PC-9 (cell line): ENCODE data around the gene MAN1C1. TPM values are rescaled to one million over a fixed set of nuclear protein-coding genes. Genes with fewer than 3 reads are reported as not detected.
A peak's percentile ranks its signal among the peaks of the same experiment; 100 is the strongest.

ENCODE experiments used
- BruUV-seq: library from RNA; stranded (reverse); fragments of 400-500 nt; replicated peaks from 2 replicates; lab custom pipeline; 2021; lab: Mats Ljungman, UMichigan
- CTCF ChIA-PET: fragments of 300-600 bp; sonication (Branson Sonifier 250); formaldehyde crosslinking; loops from one replicate; lab custom pipeline; 2022; ENCODE audit warnings: antibody characterized with exemption; lab: Charles Lee
- POLR2A ChIA-PET: fragments of 300-600 bp; sonication (Branson Sonifier 250); formaldehyde crosslinking; loops from one replicate; lab custom pipeline; 2022; ENCODE audit warnings: antibody characterized with exemption; ENCODE audit not compliant: unreplicated experiment; lab: Charles Lee
- DNase-seq, 2 experiments: peaks; one replicate each; pipeline versions ENCODE4 v3.0.0 to v3.0.0-alpha.2; 2015 to 2022; ENCODE audit warnings: mixed read lengths in 1 of 2
- H2AFZ ChIP-seq: fragments of 200-600 bp; sonication (generic); 2 replicates; pipeline ENCODE4 v1.8.1; 2017; ENCODE audit warnings: antibody characterized with exemption
- H3F3A ChIP-seq: fragments of 200-600 bp; sonication (generic); 2 replicates; pipeline ENCODE4 v1.8.1; 2017; ENCODE audit warnings: antibody characterized with exemption, mild to moderate bottlenecking, low read depth; ENCODE audit not compliant: insufficient read depth
- H3K27ac ChIP-seq: fragments of 200-600 bp; sonication (generic); 2 replicates; pipeline ENCODE4 v1.6.1; 2016; ENCODE audit warnings: mixed run types
- H3K27me3 ChIP-seq: fragments of 200-600 bp; sonication (generic); 2 replicates; pipeline ENCODE4 v1.6.1; 2016; ENCODE audit warnings: low read depth, mixed run types; ENCODE audit not compliant: insufficient read depth
- H3K36me3 ChIP-seq: fragments of 200-600 bp; sonication (generic); 2 replicates; pipeline ENCODE4 v1.6.1; 2016; ENCODE audit warnings: low read depth, mixed run types
- H3K4me1 ChIP-seq: fragments of 200-600 bp; sonication (generic); replicated peaks from 2 replicates; pipeline ENCODE4 v1.6.1; 2016; ENCODE audit warnings: mixed run types; ENCODE audit not compliant: insufficient read depth
- H3K4me2 ChIP-seq: fragments of 200-600 bp; sonication (generic); 2 replicates; pipeline ENCODE4 v1.6.1; 2017; ENCODE audit warnings: mixed run types
- H3K4me3 ChIP-seq: fragments of 200-600 bp; sonication (generic); 2 replicates; pipeline ENCODE4 v1.6.1; 2016; ENCODE audit warnings: mixed run types
- H3K79me2 ChIP-seq: fragments of 200-600 bp; sonication (generic); 2 replicates; pipeline ENCODE4 v1.6.1; 2017; ENCODE audit warnings: low read depth, mixed run types
- H3K9me2 ChIP-seq: fragments of 200-600 bp; sonication (generic); 2 replicates; pipeline ENCODE4 v1.8.1; 2017; ENCODE audit warnings: mild to moderate bottlenecking; ENCODE audit not compliant: insufficient read depth
- H3K9me3 ChIP-seq: fragments of 200-600 bp; sonication (generic); 2 replicates; pipeline ENCODE4 v1.8.1; 2016; ENCODE audit warnings: low read depth; ENCODE audit not compliant: insufficient read depth
- H4K20me1 ChIP-seq: fragments of 200-600 bp; sonication (generic); 2 replicates; pipeline ENCODE4 v1.8.1; 2017; ENCODE audit not compliant: insufficient read depth
- EZH2 ChIP-seq: fragments of 200-600 bp; sonication (generic); IDR thresholded peaks from 2 replicates; pipeline ENCODE4 v1.8.0; 2017; ENCODE audit warnings: antibody characterized with exemption, low read depth
- intact Hi-C: fragments of 100-400 bp; cut with micrococcal nuclease; formaldehyde crosslinking; loops from one replicate; pipeline ENCODE4 v1.10.0; 2022; ENCODE audit not compliant: unreplicated experiment
- total RNA-seq: library from RNA; stranded (reverse); gene quantifications from 2 replicates; pipeline ENCODE4 v1.2.3, GENCODE V29; 2021
- TF ChIP-seq, protein P1 (sequence below): fragments of 200-600 bp; sonication (generic); conservative IDR thresholded peaks from 2 replicates; pipeline ENCODE4 v1.6.1; 2017; ENCODE audit warnings: mixed run types, antibody characterized with exemption, mild to moderate bottlenecking, moderate library complexity

The MAN1C1 gene
- total RNA-seq, 1 experiment from 2014 or later = 0.41 TPM

DNA sequence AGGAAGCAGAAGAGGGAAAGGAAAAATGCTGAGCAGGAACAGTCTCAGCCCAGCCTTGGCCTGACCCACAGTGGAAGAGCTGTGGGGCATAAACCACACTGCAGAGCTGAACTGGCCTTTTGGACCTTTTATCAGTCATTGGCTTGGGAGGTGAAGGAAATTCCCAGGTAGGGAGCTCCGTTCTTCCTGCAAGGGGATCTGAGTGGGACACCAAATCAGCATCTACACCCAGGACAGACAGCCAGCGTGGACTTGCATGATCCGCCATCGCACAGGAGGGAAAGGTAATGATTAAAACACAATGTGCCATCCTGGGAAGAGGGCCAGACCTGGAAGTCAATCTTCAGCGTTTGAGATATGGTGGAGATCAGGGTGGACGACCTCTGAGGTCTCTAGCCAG is 202.0 kb downstream of the MAN1C1 start:
- no peaks in the 10 kb centered on the region for H4K20me1 ChIP-seq
- peaks cover 10% of the 10 kb centered on the region for H3F3A ChIP-seq
- no peaks in the 10 kb centered on the region for H3K36me3 ChIP-seq
- TF ChIP-seq, protein P1, sequence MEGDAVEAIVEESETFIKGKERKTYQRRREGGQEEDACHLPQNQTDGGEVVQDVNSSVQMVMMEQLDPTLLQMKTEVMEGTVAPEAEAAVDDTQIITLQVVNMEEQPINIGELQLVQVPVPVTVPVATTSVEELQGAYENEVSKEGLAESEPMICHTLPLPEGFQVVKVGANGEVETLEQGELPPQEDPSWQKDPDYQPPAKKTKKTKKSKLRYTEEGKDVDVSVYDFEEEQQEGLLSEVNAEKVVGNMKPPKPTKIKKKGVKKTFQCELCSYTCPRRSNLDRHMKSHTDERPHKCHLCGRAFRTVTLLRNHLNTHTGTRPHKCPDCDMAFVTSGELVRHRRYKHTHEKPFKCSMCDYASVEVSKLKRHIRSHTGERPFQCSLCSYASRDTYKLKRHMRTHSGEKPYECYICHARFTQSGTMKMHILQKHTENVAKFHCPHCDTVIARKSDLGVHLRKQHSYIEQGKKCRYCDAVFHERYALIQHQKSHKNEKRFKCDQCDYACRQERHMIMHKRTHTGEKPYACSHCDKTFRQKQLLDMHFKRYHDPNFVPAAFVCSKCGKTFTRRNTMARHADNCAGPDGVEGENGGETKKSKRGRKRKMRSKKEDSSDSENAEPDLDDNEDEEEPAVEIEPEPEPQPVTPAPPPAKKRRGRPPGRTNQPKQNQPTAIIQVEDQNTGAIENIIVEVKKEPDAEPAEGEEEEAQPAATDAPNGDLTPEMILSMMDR = no peak
- no peak for TF ChIP-seq EZH2
- H3K9me2 ChIP-seq = no peaks in the 10 kb centered on the region
- no peak overlapping the region for H3K27ac ChIP-seq
- no peak for DNase-seq
- POLR2A ChIA-PET = interaction anchor here (0.7 kb wide), 1 partner anchor 164 kb away, joined by 4 read pairs; no protein-coding TSS in a partner anchor
- H3K4me1 ChIP-seq = peaks cover 16% of the 10 kb centered on the region
- H3K79me2 ChIP-seq = peaks cover 27% of the 10 kb centered on the region
- no peaks in the 10 kb centered on the region for H3K27me3 ChIP-seq
- no peaks in the 10 kb centered on the region for H3K9me3 ChIP-seq
- intact Hi-C loops = loop anchor here (10.0 kb wide), 1 partner anchor 574 kb away; the partner anchor contains the start of gene RSRP1
- no TSS peak for BruUV-seq
- CTCF ChIA-PET = interaction anchor here (0.6 kb wide), 1 partner anchor 652 kb away, joined by 4 read pairs; no protein-coding TSS in a partner anchor
- H3K4me3 ChIP-seq = peak overlapping the region; percentile 83; the same call in 1 of the 2 replicates
- H2AFZ ChIP-seq = no peak overlapping the region
- peak overlapping the region; percentile 98 for H3K4me2 ChIP-seq

DNA sequence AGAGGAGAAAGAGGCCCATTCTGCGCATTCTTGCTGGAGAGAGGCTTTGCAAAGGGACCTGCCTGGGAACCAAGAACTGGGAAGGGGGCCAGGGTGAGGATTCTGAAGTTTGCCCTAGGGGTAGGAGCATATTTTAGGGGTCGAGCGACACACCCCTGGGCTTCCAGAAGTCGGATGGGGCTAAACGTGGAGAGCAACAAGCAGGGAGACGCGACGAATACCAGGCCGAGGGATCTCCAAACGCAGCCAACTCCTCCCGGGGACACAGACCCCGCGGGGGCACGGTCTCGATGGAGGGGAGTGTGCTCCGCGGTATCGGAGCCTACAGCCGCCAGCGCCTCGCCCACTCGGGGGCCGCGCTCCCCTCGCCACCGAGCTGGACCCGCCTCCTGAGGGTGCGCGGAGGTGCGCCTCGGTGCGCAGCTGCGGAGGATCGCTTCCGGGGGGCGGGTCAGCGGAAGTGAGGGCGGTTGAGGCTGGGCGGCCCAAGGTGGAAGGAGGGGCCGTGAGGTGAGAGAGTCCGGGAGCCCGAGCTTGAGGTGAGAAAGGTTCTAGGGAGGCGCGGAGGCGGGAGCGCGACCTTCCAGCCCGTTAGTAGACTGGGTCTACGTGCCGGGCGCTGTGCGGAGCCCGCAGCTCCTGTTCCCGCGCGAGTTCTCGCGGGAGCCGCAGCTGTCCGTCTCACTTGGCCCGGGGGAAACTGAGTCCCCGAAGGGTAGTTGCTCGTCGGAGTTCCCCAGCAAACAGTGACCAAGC is 203.1 kb downstream of the MAN1C1 start, which contains the start of gene MTFR1L:
Gene MTFR1L, plus strand, starts transcription at position 464 of the 756 bp plus-strand sequence. CDS start 3,151 bp downstream, outside the sequence.
- peak within 1 kb of the TSS; percentile 83 for H3K4me3 ChIP-seq
- H2AFZ ChIP-seq = peak within 1 kb of the TSS; percentile 89
- H3K27ac ChIP-seq = peak within 1 kb of the TSS; percentile 69
- no peaks in the 10 kb centered on the region for H3K9me3 ChIP-seq
- CTCF ChIA-PET = interaction anchor here (0.8 kb wide), 1 partner anchor 70 kb away, joined by 3 read pairs; no protein-coding TSS in a partner anchor
- no TSS peak for BruUV-seq
- H3K4me2 ChIP-seq = peak within 1 kb of the TSS; percentile 98
- intact Hi-C loops = loop anchor here (1.0 to 10.0 kb wide), 4 partner anchors 73 to 575 kb away; partner anchors contain the start of genes PAFAH2, RSRP1 and STMN1
- no peaks in the 10 kb centered on the region for H3K9me2 ChIP-seq
- H4K20me1 ChIP-seq = no peaks in the 10 kb centered on the region
- POLR2A ChIA-PET = interaction anchor here (0.6 to 1.0 kb wide), 3 partner anchors 55 to 273 kb away, joined by 3 to 5 read pairs (median 4); partner anchors contain the start of gene PAFAH2
- H3K79me2 ChIP-seq = peaks cover 27% of the 10 kb centered on the region
- peaks cover 10% of the 10 kb centered on the region for H3F3A ChIP-seq
- H3K36me3 ChIP-seq = no peaks in the 10 kb centered on the region
- no peak for TF ChIP-seq EZH2
- TF ChIP-seq, protein P1 = no peak
- H3K4me1 ChIP-seq = peaks cover 16% of the 10 kb centered on the region
- peak; percentile 70 to 92 for DNase-seq
- H3K27me3 ChIP-seq = no peaks in the 10 kb centered on the region

DNA sequence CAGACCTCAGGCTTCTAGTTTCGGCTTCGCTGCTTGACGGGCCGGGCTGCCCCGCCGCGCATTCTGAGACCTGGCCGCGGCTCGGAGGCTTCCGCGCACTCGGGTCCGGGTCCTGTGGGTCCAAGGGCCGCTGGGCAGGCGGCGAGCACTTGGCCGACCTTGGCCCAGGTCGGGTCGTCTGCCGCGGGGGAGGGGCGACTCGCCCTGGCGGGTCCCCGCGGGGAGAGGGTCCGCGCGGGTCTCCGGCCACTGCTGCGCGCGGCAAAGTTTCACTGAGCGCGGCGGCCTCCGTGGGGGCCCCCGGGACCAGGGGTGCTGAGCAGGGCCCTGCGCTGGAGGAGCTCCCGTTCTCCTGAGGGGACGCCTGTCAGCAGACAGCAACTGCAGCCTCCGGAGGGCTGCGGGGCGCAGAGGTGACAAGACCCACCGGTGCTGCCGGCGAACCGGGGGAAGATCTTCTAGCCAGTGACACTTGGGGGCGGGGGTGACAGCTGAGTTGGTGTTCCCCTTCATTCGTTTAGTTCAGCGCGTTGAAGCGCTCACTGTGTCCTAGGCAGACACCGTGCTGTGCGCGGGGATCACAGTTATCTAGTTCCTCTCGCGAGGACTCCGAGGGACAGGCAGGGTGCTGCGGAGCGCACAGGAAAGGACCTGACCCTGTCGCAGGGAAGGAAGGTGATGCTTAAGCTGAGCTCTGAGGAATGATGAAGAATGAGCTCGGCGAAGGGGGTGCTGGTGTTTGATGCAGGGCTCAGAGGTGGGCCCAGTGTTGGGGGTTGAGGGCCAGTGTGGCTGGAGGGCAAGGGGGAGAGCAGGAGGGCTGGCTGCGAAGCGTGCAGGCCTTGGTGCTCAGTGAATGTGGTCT is 203.9 kb downstream of the MAN1C1 start:
- peak overlapping the region; percentile 89 for H2AFZ ChIP-seq
- BruUV-seq = no TSS peak

More for the DNA sequence above, 203.9 kb downstream of the MAN1C1 start:
- H3K79me2 ChIP-seq = peaks cover 27% of the 10 kb centered on the region
- no peaks in the 10 kb centered on the region for H4K20me1 ChIP-seq
- peak overlapping the region; percentile 83 for H3K4me3 ChIP-seq
- no peaks in the 10 kb centered on the region for H3K9me2 ChIP-seq
- TF ChIP-seq EZH2 = no peak
- TF ChIP-seq, protein P1 = no peak
- no peaks in the 10 kb centered on the region for H3K36me3 ChIP-seq
- H3K4me2 ChIP-seq = peak overlapping the region; percentile 98
- H3K27ac ChIP-seq = peak overlapping the region; percentile 69
- peak; percentile 54 to 60 for DNase-seq
- ChIA-PET CTCF (no interaction called here), POLR2A (interaction anchor here (0.6 to 1.0 kb wide), 3 partner anchors 54 to 177 kb away, joined by 3 to 4 read pairs (median 4); partner anchors contain the start of gene PAFAH2)
- intact Hi-C loops = loop anchor here (1.0 to 5.0 kb wide), 3 partner anchors 72 to 178 kb away; partner anchors contain the start of genes PAFAH2 and STMN1
- no peaks in the 10 kb centered on the region for H3K27me3 ChIP-seq
- peaks cover 16% of the 10 kb centered on the region for H3K4me1 ChIP-seq
- peaks cover 10% of the 10 kb centered on the region for H3F3A ChIP-seq
- H3K9me3 ChIP-seq = no peaks in the 10 kb centered on the region
